T-helper 2 cell (primary cell): ENCODE measurements around the gene ADGRL3.
A peak's percentile ranks its signal among the peaks of the same experiment; 100 is the strongest.
"Not testable (repeated sequence)": the region's sequence is repeated elsewhere in the genome, so short reads cannot be mapped to it uniquely, and the experiment has no call there.

Experiments used
- DNase-seq, 5 experiments: peaks; one replicate each; pipeline versions ENCODE4 v3.0.0 to v3.0.0-alpha.2; 2012 to 2022

ADGRL3 gene

GRCh38 chr4:61663310-61663709 is 463.2 kb downstream of the ADGRL3 start:
- DNase-seq: peak in 1 of 5 experiments; percentile 2

GRCh38 chr4:61665649-61666048 is 465.5 kb downstream of the ADGRL3 start:
- no peak for DNase-seq

- DNase-seq: no peak
Observed at GRCh38 chr4:61666244-61666643, 466.1 kb downstream of the ADGRL3 start.

- DNase-seq: no peak
Observed at GRCh38 chr4:61671599-61671998, 471.5 kb downstream of the ADGRL3 start.

- DNase-seq: no peak
Observed at GRCh38 chr4:61675464-61675863, 475.3 kb downstream of the ADGRL3 start.

- DNase-seq: no peak
Observed at GRCh38 chr4:61678297-61678696, 478.2 kb downstream of the ADGRL3 start.

GRCh38 chr4:61693520-61693919 is 493.4 kb downstream of the ADGRL3 start:
- no peak for DNase-seq

GRCh38 chr4:61714387-61714911 is 514.3 kb downstream of the ADGRL3 start:
- no peak for DNase-seq

- DNase-seq: no peak
Observed at GRCh38 chr4:61716426-61716825, 516.3 kb downstream of the ADGRL3 start.

GRCh38 chr4:61723492-61723891 is 523.4 kb downstream of the ADGRL3 start:
- no peak for DNase-seq

- no peak for DNase-seq
Observed at GRCh38 chr4:61727286-61727685, 527.2 kb downstream of the ADGRL3 start.

GRCh38 chr4:61734409-61734808 is 534.3 kb downstream of the ADGRL3 start:
- DNase-seq: no peak

GRCh38 chr4:61739887-61740286 is 539.8 kb downstream of the ADGRL3 start:
- DNase-seq: no peak

- DNase-seq: no peak
Observed at GRCh38 chr4:61740886-61741285, 540.8 kb downstream of the ADGRL3 start.

GRCh38 chr4:61741327-61742096 is 541.4 kb downstream of the ADGRL3 start:
- no peak for DNase-seq

GRCh38 chr4:61750810-61751209 is 550.7 kb downstream of the ADGRL3 start:
- DNase-seq: no peak

- DNase-seq: no peak
Observed at GRCh38 chr4:61752617-61753016, 552.5 kb downstream of the ADGRL3 start.

- no peak for DNase-seq
Observed at GRCh38 chr4:61753739-61754138, 553.6 kb downstream of the ADGRL3 start.

- not testable (repeated sequence) for DNase-seq
Observed at GRCh38 chr4:61756937-61757336, 556.8 kb downstream of the ADGRL3 start.

GRCh38 chr4:61757983-61758382 is 557.9 kb downstream of the ADGRL3 start:
- DNase-seq: not testable (repeated sequence)

- DNase-seq: not testable (repeated sequence)
Observed at GRCh38 chr4:61758596-61758995, 558.5 kb downstream of the ADGRL3 start.

GRCh38 chr4:61759245-61759644 is 559.1 kb downstream of the ADGRL3 start:
- not testable (repeated sequence) for DNase-seq

GRCh38 chr4:61759885-61760284 is 559.8 kb downstream of the ADGRL3 start:
- not testable (repeated sequence) for DNase-seq

GRCh38 chr4:61760820-61761219 is 560.7 kb downstream of the ADGRL3 start:
- no peak for DNase-seq
